GM12878 (cell line): Measurements from ENCODE around the gene ERVV-1. TPM values are rescaled to one million over a fixed set of nuclear protein-coding genes. Genes with fewer than 3 reads are reported as not detected.

Experiments
- ATAC-seq: fragments of 200-7000 bp; cut with Tn5 transposase; 3 replicates; pipeline ENCODE4 v1.9.1; 2020; ENCODE audit warnings: mild to moderate bottlenecking, moderate library complexity
- BruUV-seq: library from RNA; stranded (reverse); fragments of 400-500 nt; replicated peaks from 2 replicates; lab custom pipeline; 2021; lab: Mats Ljungman, UMichigan
- CTCF ChIA-PET: fragments of 300-600 bp; sonication (Branson Sonifier 250); formaldehyde crosslinking; extraction: SDS; loops from one replicate; lab custom pipeline; 2021; ENCODE audit warnings: inconsistent platforms; lab: Yijun Ruan, JAX
- POLR2A ChIA-PET: fragments of 350-600 bp; formaldehyde crosslinking; extraction: SDS; loops from one replicate; lab custom pipeline; 2021; ENCODE audit warnings: inconsistent platforms; lab: Charles Lee
- RAD21 ChIA-PET: fragments of 300-600 bp; sonication (Branson Sonifier 250); formaldehyde crosslinking; loops from one replicate; lab custom pipeline; 2023; ENCODE audit warnings: antibody characterized with exemption; ENCODE audit not compliant: unreplicated experiment; lab: Charles Lee
- SMC1A ChIA-PET: fragments of 300-600 bp; sonication (Branson Sonifier 250); formaldehyde crosslinking; loops from one replicate; lab custom pipeline; 2023; ENCODE audit not compliant: unreplicated experiment, uncharacterized antibody; lab: Charles Lee
- DNase-seq: peaks from one replicate; pipeline ENCODE4 v3.0.0-alpha.2; 2011; ENCODE audit warnings: low read depth, low spot score
- FAIRE-seq: peaks from 3 replicates; lab custom pipeline; 2011; peaks lifted over from hg19 to GRCh38; lab: Jason Lieb, UNC
- H2AFZ ChIP-seq: 2 replicates; pipeline ENCODE4 v1.6.0; 2011; ENCODE audit warnings: low read depth, low read length, control low read depth; ENCODE audit not compliant: control insufficient read depth
- H3K27ac ChIP-seq: 2 replicates; pipeline ENCODE4 v1.5.1; 2011; ENCODE audit warnings: control low read depth; ENCODE audit not compliant: control insufficient read depth, insufficient read depth
- H3K27me3 ChIP-seq, 2 experiments: replicated peaks in 1 of 2; 2 replicates each; pipeline versions ENCODE4 v1.6.0 to v1.6.1; 2011; ENCODE audit warnings: low read length in 1 of 2; ENCODE audit not compliant: control insufficient read depth in 2 of 2, insufficient read depth in 2 of 2
- H3K36me3 ChIP-seq, 2 experiments: 2 replicates each; pipeline ENCODE4 v1.5.1; 2011; ENCODE audit warnings: low read length in 1 of 2; ENCODE audit not compliant: control insufficient read depth in 2 of 2, insufficient read depth in 2 of 2
- H3K4me1 ChIP-seq: 2 replicates; pipeline ENCODE4 v1.6.1; 2011; ENCODE audit warnings: mild to moderate bottlenecking, low read length, moderate library complexity, mixed read lengths; ENCODE audit not compliant: control insufficient read depth, insufficient read depth
- H3K4me2 ChIP-seq: 2 replicates; pipeline ENCODE4 v1.6.0; 2011; ENCODE audit warnings: control low read depth; ENCODE audit not compliant: control insufficient read depth, insufficient read depth
- H3K4me3 ChIP-seq: fragments of 200-600 bp; sonication (generic); 2 replicates; pipeline ENCODE4 v1.5.1; 2016
- H3K79me2 ChIP-seq: 2 replicates; pipeline ENCODE4 v1.6.0; 2011; ENCODE audit warnings: low read length; ENCODE audit not compliant: control insufficient read depth, insufficient read depth
- H3K9ac ChIP-seq: 2 replicates; pipeline ENCODE4 v1.8.0; 2011; ENCODE audit warnings: low read length, control low read depth, mixed read lengths; ENCODE audit not compliant: control insufficient read depth, insufficient read depth
- H3K9me3 ChIP-seq: replicated peaks from 3 replicates; pipeline ENCODE4 v1.5.1; 2011; ENCODE audit warnings: mild to moderate bottlenecking, low read length; ENCODE audit not compliant: control insufficient read depth, insufficient read depth
- H4K20me1 ChIP-seq: 2 replicates; pipeline ENCODE4 v1.6.0; 2011; ENCODE audit not compliant: control insufficient read depth, insufficient read depth
- BCL11A ChIP-seq: IDR thresholded peaks from 2 replicates; pipeline ENCODE4 v1.6.1; 2011; ENCODE audit warnings: low read depth, low read length
- BMI1 ChIP-seq: fragments of 450-650 bp; IDR thresholded peaks from 2 replicates; pipeline ENCODE4 v1.6.1; 2016; ENCODE audit warnings: mild to moderate bottlenecking, moderate library complexity, borderline replicate concordance
- CEBPB ChIP-seq, 2 experiments: fragments of 150-350 bp in 1 of 2; IDR thresholded peaks; 2 replicates each; pipeline ENCODE4 v1.6.1; 2012 to 2014; ENCODE audit warnings: low read depth in 2 of 2, low read length in 2 of 2, borderline replicate concordance in 1 of 2, inconsistent platforms in 1 of 2
- EGR1 ChIP-seq, 2 experiments: IDR thresholded peaks; 1 replicate in 1 of 2; 2 replicates in 1 of 2; pipeline ENCODE4 v1.6.1; 2011 to 2012; ENCODE audit warnings: low read depth in 2 of 2, low read length in 2 of 2, borderline replicate concordance in 1 of 2, mild to moderate bottlenecking in 1 of 2, moderate library complexity in 1 of 2
- EP300 ChIP-seq, 2 experiments: fragments of 150-350 bp in 1 of 2; IDR thresholded peaks; 2 replicates each; pipeline ENCODE4 v1.6.1; 2011 to 2012; ENCODE audit warnings: low read depth in 2 of 2, low read length in 2 of 2, borderline replicate concordance in 1 of 2, improper control_type of control experiment in 1 of 2, inconsistent platforms in 1 of 2; ENCODE audit not compliant: control insufficient read depth in 1 of 2
- GABPA ChIP-seq: IDR thresholded peaks from 2 replicates; pipeline ENCODE4 v1.6.1; 2014; ENCODE audit warnings: antibody characterized with exemption, low read depth, mild to moderate bottlenecking, inconsistent platforms
- HDAC2 ChIP-seq: fragments of 200-600 bp; sonication (generic); IDR thresholded peaks from 2 replicates; pipeline ENCODE4 v1.6.1; 2017
- KLF5 ChIP-seq: fragments of 450-650 bp; IDR thresholded peaks from 2 replicates; pipeline ENCODE4 v1.6.1; 2014; ENCODE audit warnings: mild to moderate bottlenecking; ENCODE audit not compliant: partially characterized antibody
- MTA3 ChIP-seq: IDR thresholded peaks from 2 replicates; pipeline ENCODE4 v1.6.1; 2012; ENCODE audit warnings: low read length, inconsistent platforms, borderline replicate concordance
- PAX5 ChIP-seq: IDR thresholded peaks from 2 replicates; pipeline ENCODE4 v1.6.1; 2011; ENCODE audit warnings: low read depth, low read length, borderline replicate concordance
- POLR2A ChIP-seq: IDR thresholded peaks from 2 replicates; pipeline ENCODE4 v1.6.1; 2011; ENCODE audit warnings: low read depth, mild to moderate bottlenecking, low read length
- SIN3A ChIP-seq: IDR thresholded peaks from 2 replicates; pipeline ENCODE4 v1.6.1; 2012; ENCODE audit warnings: low read depth, low read length, improper control_type of control experiment
- STAT3 ChIP-seq: IDR thresholded peaks from 2 replicates; pipeline ENCODE4 v1.6.1; 2011; ENCODE audit warnings: low read depth, low read length, improper control_type of control experiment
- YY1 ChIP-seq: IDR thresholded peaks from 2 replicates; pipeline ENCODE4 v1.6.1; 2011; ENCODE audit warnings: low read depth, mild to moderate bottlenecking, low read length
- WGBS: methylation state at CpG from one replicate; pipeline ENCODE4 v1.1.6; 2016; ENCODE audit warnings: low lambda C conversion rate; ENCODE audit not compliant: insufficient replicate concordance, insufficient coverage; ENCODE audit errors: missing lambda C conversion rate; 5-methylcytosine and 5-hydroxymethylcytosine counted together
- in situ Hi-C: fragments of 300-500 bp; cut with MboI; formaldehyde crosslinking; loops from 9 replicates; pipeline ENCODE4 v1.14.3; 2018; ENCODE audit warnings: mixed read lengths
- intact Hi-C: fragments of 100-400 bp; cut with micrococcal nuclease; formaldehyde crosslinking; loops from one replicate; pipeline ENCODE4 v1.14.2; 2022; ENCODE audit not compliant: unreplicated experiment
- polyA plus RNA-seq, 11 experiments: library from polyadenylated mRNA; depleted of rRNA in 4 of 11; unstranded in 6 of 11; stranded (reverse) in 5 of 11; fragments of >200 nt; fragmentation: Nextera tagmentation in 4 of 11; fragmentation: Illumina TruSeq in 1 of 11; extraction: Ambion mirVana in 4 of 11; extraction: Trizol in 1 of 11; gene quantifications; 1 replicate in 1 of 11; 2 replicates in 10 of 11; pipeline versions ENCODE4 v1.2.1 to v1.2.3, GENCODE V29; 2011 to 2016; ENCODE audit warnings: inconsistent platforms in 2 of 11, missing spikeins in 2 of 11, low read depth in 1 of 11
- total RNA-seq, 4 experiments: library from RNA; depleted of rRNA in 3 of 4; stranded (reverse); fragments of >200 nt in 3 of 4; fragmentation: Illumina TruSeq in 1 of 4; extraction: Trizol in 1 of 4; gene quantifications; 2 replicates each; pipeline versions ENCODE4 v1.2.1 to v1.2.3, GENCODE V29; 2013 to 2021
- TF ChIP-seq, protein P1 (sequence below): IDR thresholded peaks from 2 replicates; pipeline ENCODE4 v1.6.1; 2011; ENCODE audit warnings: low read depth, mild to moderate bottlenecking, low read length, moderate library complexity, borderline replicate concordance; ENCODE audit errors: extremely low read depth
- TF ChIP-seq, protein P2 (sequence below): fragments of 450-650 bp; IDR thresholded peaks from 2 replicates; pipeline ENCODE4 v1.6.1; 2017; ENCODE audit warnings: mild to moderate bottlenecking, moderate library complexity
- TF ChIP-seq, protein P3 (sequence below): IDR thresholded peaks from 2 replicates; pipeline ENCODE4 v1.6.1; 2011; ENCODE audit warnings: low read depth, low read length, improper control_type of control experiment, borderline replicate concordance
- TF ChIP-seq, protein P4 (sequence below): IDR thresholded peaks from 2 replicates; pipeline ENCODE4 v1.6.1; 2011; ENCODE audit warnings: borderline replicate concordance, low read depth, mild to moderate bottlenecking, moderate library complexity, mixed read lengths, low read length; ENCODE audit not compliant: insufficient read depth; ENCODE audit errors: extremely low read length

ERVV-1 gene
- total and polyA plus RNA-seq, 10 of the 15 experiments (the other 5 are each of a cell fraction or from before 2014, with no cell fraction given) = 0.05 TPM; not detected in 9

DNA sequence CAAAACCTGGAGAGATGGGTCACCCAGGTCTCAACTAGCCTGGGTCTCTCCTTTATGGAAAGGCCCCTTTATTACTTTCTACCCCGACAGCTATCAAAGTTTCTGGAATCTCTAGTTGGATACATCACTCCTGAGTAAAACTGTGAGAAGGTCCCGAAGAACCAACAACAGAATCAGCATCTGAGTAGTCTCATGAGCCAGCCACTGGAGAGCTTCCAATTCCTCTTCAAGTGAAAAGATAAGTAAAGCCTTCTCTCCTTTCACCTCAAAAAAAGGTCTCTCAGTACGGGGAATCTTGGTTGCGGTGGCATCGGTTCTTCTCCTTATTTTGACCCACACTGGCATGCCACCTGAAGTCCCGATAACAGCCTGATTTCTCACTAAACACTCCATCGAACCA lies at the start of gene ERVV-1 (continued):
- TF ChIP-seq, protein P1, sequence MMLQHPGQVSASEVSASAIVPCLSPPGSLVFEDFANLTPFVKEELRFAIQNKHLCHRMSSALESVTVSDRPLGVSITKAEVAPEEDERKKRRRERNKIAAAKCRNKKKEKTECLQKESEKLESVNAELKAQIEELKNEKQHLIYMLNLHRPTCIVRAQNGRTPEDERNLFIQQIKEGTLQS = no peak
- no peak for TF ChIP-seq YY1
- TF ChIP-seq, protein P2, sequence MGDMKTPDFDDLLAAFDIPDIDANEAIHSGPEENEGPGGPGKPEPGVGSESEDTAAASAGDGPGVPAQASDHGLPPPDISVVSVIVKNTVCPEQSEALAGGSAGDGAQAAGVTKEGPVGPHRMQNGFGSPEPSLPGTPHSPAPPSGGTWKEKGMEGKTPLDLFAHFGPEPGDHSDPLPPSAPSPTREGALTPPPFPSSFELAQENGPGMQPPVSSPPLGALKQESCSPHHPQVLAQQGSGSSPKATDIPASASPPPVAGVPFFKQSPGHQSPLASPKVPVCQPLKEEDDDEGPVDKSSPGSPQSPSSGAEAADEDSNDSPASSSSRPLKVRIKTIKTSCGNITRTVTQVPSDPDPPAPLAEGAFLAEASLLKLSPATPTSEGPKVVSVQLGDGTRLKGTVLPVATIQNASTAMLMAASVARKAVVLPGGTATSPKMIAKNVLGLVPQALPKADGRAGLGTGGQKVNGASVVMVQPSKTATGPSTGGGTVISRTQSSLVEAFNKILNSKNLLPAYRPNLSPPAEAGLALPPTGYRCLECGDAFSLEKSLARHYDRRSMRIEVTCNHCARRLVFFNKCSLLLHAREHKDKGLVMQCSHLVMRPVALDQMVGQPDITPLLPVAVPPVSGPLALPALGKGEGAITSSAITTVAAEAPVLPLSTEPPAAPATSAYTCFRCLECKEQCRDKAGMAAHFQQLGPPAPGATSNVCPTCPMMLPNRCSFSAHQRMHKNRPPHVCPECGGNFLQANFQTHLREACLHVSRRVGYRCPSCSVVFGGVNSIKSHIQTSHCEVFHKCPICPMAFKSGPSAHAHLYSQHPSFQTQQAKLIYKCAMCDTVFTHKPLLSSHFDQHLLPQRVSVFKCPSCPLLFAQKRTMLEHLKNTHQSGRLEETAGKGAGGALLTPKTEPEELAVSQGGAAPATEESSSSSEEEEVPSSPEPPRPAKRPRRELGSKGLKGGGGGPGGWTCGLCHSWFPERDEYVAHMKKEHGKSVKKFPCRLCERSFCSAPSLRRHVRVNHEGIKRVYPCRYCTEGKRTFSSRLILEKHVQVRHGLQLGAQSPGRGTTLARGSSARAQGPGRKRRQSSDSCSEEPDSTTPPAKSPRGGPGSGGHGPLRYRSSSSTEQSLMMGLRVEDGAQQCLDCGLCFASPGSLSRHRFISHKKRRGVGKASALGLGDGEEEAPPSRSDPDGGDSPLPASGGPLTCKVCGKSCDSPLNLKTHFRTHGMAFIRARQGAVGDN = no peak

DNA sequence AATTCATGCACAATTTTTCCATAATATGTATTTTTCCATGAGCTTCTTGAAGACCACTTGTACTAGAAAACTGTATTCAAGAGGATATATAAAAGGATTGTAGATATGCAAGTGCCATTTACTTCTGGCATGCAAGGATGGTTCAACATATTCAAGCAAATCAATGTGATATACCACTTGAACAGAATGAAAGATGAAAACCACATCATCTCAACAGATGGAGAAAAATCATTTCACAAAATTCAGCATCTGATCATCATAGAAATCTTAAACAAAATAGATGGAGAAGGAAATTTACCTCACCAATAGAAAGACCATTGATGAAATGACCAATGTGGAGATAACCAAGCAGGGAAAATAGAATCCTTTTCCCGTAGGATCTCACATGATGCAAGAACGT lies 45.9 kb upstream of the ERVV-1 start:
- no peaks in the 10 kb centered on the region; the same call in 1 of the 3 replicates for H3K9me3 ChIP-seq
- no peak overlapping the region for H2AFZ ChIP-seq
- no peak overlapping the region for H3K27ac ChIP-seq
- no peak for DNase-seq
- POLR2A ChIA-PET = no interaction called here
- no peaks in the 10 kb centered on the region for H3K36me3 ChIP-seq
- no peak for FAIRE-seq
- no peak overlapping the region for H3K4me2 ChIP-seq
- intact Hi-C loops = no loop called here
- CTCF ChIA-PET = no interaction called here
- peaks cover 4% of the 10 kb centered on the region; the same call in 1 of the 2 replicates for H3K4me1 ChIP-seq
- no TSS peak for BruUV-seq
- RAD21 ChIA-PET = no interaction called here
- no peak overlapping the region for H3K4me3 ChIP-seq
- H4K20me1 ChIP-seq = no peaks in the 10 kb centered on the region
- TF ChIP-seq, protein P3, sequence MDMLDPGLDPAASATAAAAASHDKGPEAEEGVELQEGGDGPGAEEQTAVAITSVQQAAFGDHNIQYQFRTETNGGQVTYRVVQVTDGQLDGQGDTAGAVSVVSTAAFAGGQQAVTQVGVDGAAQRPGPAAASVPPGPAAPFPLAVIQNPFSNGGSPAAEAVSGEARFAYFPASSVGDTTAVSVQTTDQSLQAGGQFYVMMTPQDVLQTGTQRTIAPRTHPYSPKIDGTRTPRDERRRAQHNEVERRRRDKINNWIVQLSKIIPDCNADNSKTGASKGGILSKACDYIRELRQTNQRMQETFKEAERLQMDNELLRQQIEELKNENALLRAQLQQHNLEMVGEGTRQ = no peak
- no peak for TF ChIP-seq STAT3
- TF ChIP-seq EP300 (IDR thresholded peaks at IDR 0.05; ENCODE audit: borderline replicate concordance in 1 of 2, control insufficient read depth in 1 of 2, low read depth in 2 of 2, low read length in 2 of 2) = no peak
- no peak for TF ChIP-seq EGR1 (IDR thresholded peaks at IDR 0.05; ENCODE audit: borderline replicate concordance in 1 of 2, low read depth in 2 of 2, low read length in 2 of 2)
- no peak for TF ChIP-seq POLR2A
- no peak for TF ChIP-seq BCL11A
- TF ChIP-seq GABPA = no peak
- TF ChIP-seq, protein P4, sequence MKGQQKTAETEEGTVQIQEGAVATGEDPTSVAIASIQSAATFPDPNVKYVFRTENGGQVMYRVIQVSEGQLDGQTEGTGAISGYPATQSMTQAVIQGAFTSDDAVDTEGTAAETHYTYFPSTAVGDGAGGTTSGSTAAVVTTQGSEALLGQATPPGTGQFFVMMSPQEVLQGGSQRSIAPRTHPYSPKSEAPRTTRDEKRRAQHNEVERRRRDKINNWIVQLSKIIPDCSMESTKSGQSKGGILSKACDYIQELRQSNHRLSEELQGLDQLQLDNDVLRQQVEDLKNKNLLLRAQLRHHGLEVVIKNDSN = no peak
- no peak for TF ChIP-seq KLF5
- no peak for TF ChIP-seq CEBPB (IDR thresholded peaks at IDR 0.05; ENCODE audit: borderline replicate concordance in 1 of 2, low read depth in 2 of 2, low read length in 2 of 2)
- TF ChIP-seq BMI1 = no peak
- no peak for TF ChIP-seq SIN3A
- TF ChIP-seq PAX5 = no peak
- TF ChIP-seq HDAC2 = no peak
- no peak for TF ChIP-seq MTA3
- TF ChIP-seq, all 136 proteins: peak for 0
- 0% methylated on average over 2 of the region's 2 CpGs for WGBS
- ATAC-seq = no peak
- Histone ChIP-seq H3K27me3 (no peaks in the 10 kb centered on the region), H3K9ac (no peak overlapping the region), H3K79me2 (no peaks in the 10 kb centered on the region)
- SMC1A ChIA-PET = interaction anchor here (0.7 to 0.8 kb wide), 2 partner anchors 15 to 72 kb away, joined by 3 read pairs; no protein-coding TSS in a partner anchor
- in situ Hi-C loops = no loop called here
